ENCODE measurements around the gene ENOX1. TPM values are rescaled to one million over a fixed set of nuclear protein-coding genes. Genes with fewer than 3 reads are reported as not detected.

The ENOX1 gene
- total and polyA plus RNA-seq, 4 experiments from 2014 or later = not detected

DNA sequence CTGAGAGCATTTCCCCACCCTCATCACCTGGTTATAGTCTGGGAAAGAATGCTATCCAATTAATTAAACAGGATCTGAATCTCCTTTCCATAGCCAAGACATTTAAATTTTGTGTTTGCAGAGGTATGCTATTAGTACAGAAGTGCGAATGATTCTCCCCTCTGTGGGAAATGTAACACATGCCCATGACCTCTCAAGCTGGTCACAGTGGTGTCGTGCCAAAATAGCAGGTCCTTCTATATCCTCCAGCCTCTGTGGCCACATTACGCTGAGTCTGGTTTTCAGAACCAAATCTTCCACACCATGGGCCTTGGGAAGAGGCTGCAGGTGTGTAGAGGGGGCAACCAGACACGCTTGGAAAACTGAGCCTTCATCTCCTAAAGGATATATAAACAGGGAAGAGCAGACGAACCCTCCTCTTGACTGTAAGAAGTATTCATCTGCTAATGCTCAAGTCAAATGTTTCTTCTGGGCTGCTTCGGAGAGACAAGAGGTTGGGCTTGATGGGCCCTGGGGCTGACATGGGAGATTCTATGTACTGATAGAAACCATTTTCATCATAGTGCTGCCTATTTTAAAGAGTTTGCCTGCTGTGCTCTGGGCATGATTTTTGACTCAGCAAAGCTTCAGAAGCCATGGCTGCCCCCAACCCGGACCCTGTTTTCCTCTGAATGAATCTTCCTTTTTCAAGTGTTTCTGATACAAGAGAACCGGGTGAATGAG lies 565.7 kb downstream of the ENOX1 start:
- CTCF ChIA-PET (ENCODE audit: partially characterized antibody) = no interaction called here
- POLR2A ChIA-PET (ENCODE audit: partially characterized antibody) = no interaction called here
- Mint-ChIP-seq H3K9me3 (no peaks in the 10 kb centered on the region), H3K27ac (no peak overlapping the region), H3K4me1 (no peaks in the 10 kb centered on the region), H3K4me3 (no peak overlapping the region), H3K36me3 (no peaks in the 10 kb centered on the region), H3K27me3 (peaks cover 2 to 13% of the 10 kb centered on the region in 2 donors)
- DNase-seq = no peak
- Histone ChIP-seq H3K27me3 (ENCODE audit: insufficient read depth, low read length) (no peaks in the 10 kb centered on the region), H3K4me3 (ENCODE audit: low read length in 2 of 2) (no peak overlapping the region), H3K4me1 (ENCODE audit: insufficient read depth, low read length) (no peaks in the 10 kb centered on the region), H3K27ac (ENCODE audit: low read depth, low read length) (no peak overlapping the region), H3K36me3 (ENCODE audit: insufficient read depth, low read length) (no peaks in the 10 kb centered on the region), H3K9me3 (ENCODE audit: control insufficient read depth in 1 of 2, low read length in 2 of 2) (no peaks in the 10 kb centered on the region)
- intact Hi-C loops (cut with micrococcal nuclease) = no loop called here

GRCh38 chr13:43214124-43214523 lies 572.6 kb downstream of the ENOX1 start:
- H3K4me1 Mint-ChIP-seq = no peaks in the 10 kb centered on the region
- H3K9me3 Mint-ChIP-seq = no peaks in the 10 kb centered on the region
- CTCF ChIA-PET (ENCODE audit: partially characterized antibody) = no interaction called here
- H3K27me3 Mint-ChIP-seq = peaks cover 0 to 2% of the 10 kb centered on the region in 2 donors
- H3K36me3 Mint-ChIP-seq = no peaks in the 10 kb centered on the region
- H3K27ac ChIP-seq (ENCODE audit: low read depth, low read length) = no peak overlapping the region
- no peaks in the 10 kb centered on the region for H3K4me1 ChIP-seq (ENCODE audit: insufficient read depth, low read length)
- H3K4me3 Mint-ChIP-seq = no peak overlapping the region
- no peak overlapping the region for H3K27ac Mint-ChIP-seq
- intact Hi-C loops (cut with micrococcal nuclease) = no loop called here
- H3K36me3 ChIP-seq (ENCODE audit: insufficient read depth, low read length) = no peaks in the 10 kb centered on the region
- H3K27me3 ChIP-seq (ENCODE audit: insufficient read depth, low read length) = no peaks in the 10 kb centered on the region
- DNase-seq = no peak
- H3K9me3 ChIP-seq (ENCODE audit: control insufficient read depth in 1 of 2, low read length in 2 of 2) = no peaks in the 10 kb centered on the region
- POLR2A ChIA-PET (ENCODE audit: partially characterized antibody) = no interaction called here
- H3K4me3 ChIP-seq (ENCODE audit: low read length in 2 of 2) = no peak overlapping the region

- Mint-ChIP-seq H3K9me3 (peaks cover 0 to 18% (median 5%) of the 10 kb centered on the region in 8 donors), H3K27ac (no peak overlapping the region), H3K4me1 (no peaks in the 10 kb centered on the region), H3K27me3 (peaks cover 6 to 12% of the 10 kb centered on the region in 2 donors), H3K36me3 (no peaks in the 10 kb centered on the region), H3K4me3 (no peak overlapping the region)
- CTCF ChIA-PET (ENCODE audit: partially characterized antibody) = no interaction called here
- Histone ChIP-seq H3K36me3 (ENCODE audit: insufficient read depth, low read length) (no peaks in the 10 kb centered on the region), H3K9me3 (ENCODE audit: control insufficient read depth in 1 of 2, low read length in 2 of 2) (no peaks in the 10 kb centered on the region), H3K27ac (ENCODE audit: low read depth, low read length) (no peak overlapping the region), H3K27me3 (ENCODE audit: insufficient read depth, low read length) (no peaks in the 10 kb centered on the region), H3K4me3 (ENCODE audit: low read length in 2 of 2) (no peak overlapping the region), H3K4me1 (ENCODE audit: insufficient read depth, low read length) (no peaks in the 10 kb centered on the region)
- DNase-seq = no peak
- intact Hi-C loops (cut with micrococcal nuclease) = no loop called here
- POLR2A ChIA-PET (ENCODE audit: partially characterized antibody) = no interaction called here
These were observed 579.9 kb downstream of the ENOX1 start for GRCh38 chr13:43206838-43207237.

GRCh38 chr13:43205416-43205815 lies 581.4 kb downstream of the ENOX1 start:
- ChIA-PET CTCF (ENCODE audit: partially characterized antibody) (no interaction called here), POLR2A (ENCODE audit: partially characterized antibody) (no interaction called here)
- Mint-ChIP-seq H3K4me3 (no peak overlapping the region), H3K27ac (no peak overlapping the region), H3K4me1 (no peaks in the 10 kb centered on the region), H3K27me3 (peaks cover 6 to 10% of the 10 kb centered on the region in 2 donors), H3K36me3 (no peaks in the 10 kb centered on the region), H3K9me3 (peaks cover 0 to 19% (median 5%) of the 10 kb centered on the region in 8 donors)
- intact Hi-C loops (cut with micrococcal nuclease) = no loop called here
- Histone ChIP-seq H3K36me3 (ENCODE audit: insufficient read depth, low read length) (no peaks in the 10 kb centered on the region), H3K27ac (ENCODE audit: low read depth, low read length) (no peak overlapping the region), H3K4me1 (ENCODE audit: insufficient read depth, low read length) (no peaks in the 10 kb centered on the region), H3K27me3 (ENCODE audit: insufficient read depth, low read length) (no peaks in the 10 kb centered on the region), H3K4me3 (ENCODE audit: low read length in 2 of 2) (no peak overlapping the region), H3K9me3 (ENCODE audit: control insufficient read depth in 1 of 2, low read length in 2 of 2) (no peaks in the 10 kb centered on the region)
- no peak for DNase-seq

DNA sequence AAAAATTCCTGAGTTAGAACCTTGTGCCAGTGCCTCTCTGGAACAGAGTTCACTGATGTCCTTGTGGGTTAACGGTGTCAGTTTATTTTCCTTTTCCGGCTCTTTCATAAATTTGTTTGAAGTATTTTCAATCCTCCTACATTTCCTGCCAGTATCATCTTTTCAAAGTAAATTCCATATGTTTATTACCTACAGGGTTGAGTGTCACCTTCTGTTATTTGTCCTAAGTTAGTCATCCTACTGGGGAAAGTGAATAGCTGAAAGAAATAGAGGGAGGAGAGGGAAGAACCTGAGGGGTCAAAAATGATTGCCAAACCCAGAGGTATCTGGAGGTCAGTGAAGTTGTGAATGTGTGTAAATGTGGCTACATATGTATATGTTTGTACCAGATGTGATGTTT lies 582.2 kb downstream of the ENOX1 start:
- CTCF ChIA-PET (ENCODE audit: partially characterized antibody) = no interaction called here
- Mint-ChIP-seq H3K9me3 (peaks cover 0 to 19% (median 5%) of the 10 kb centered on the region in 8 donors), H3K4me1 (no peaks in the 10 kb centered on the region)

GRCh38 chr13:43203781-43204180 lies 583.0 kb downstream of the ENOX1 start:
- no peaks in the 10 kb centered on the region for H3K27me3 ChIP-seq (ENCODE audit: insufficient read depth, low read length)
- no peaks in the 10 kb centered on the region for H3K4me1 Mint-ChIP-seq
- H3K4me1 ChIP-seq (ENCODE audit: insufficient read depth, low read length) = no peaks in the 10 kb centered on the region
- no peaks in the 10 kb centered on the region for H3K36me3 ChIP-seq (ENCODE audit: insufficient read depth, low read length)
- peaks cover 0 to 19% (median 5%) of the 10 kb centered on the region in 8 donors for H3K9me3 Mint-ChIP-seq
- H3K4me3 Mint-ChIP-seq = no peak overlapping the region
- DNase-seq = no peak
- H3K36me3 Mint-ChIP-seq = no peaks in the 10 kb centered on the region
- CTCF ChIA-PET (ENCODE audit: partially characterized antibody) = no interaction called here
- H3K9me3 ChIP-seq (ENCODE audit: control insufficient read depth in 1 of 2, low read length in 2 of 2) = no peaks in the 10 kb centered on the region
- peaks cover 8 to 10% of the 10 kb centered on the region in 2 donors for H3K27me3 Mint-ChIP-seq
- no peak overlapping the region for H3K27ac Mint-ChIP-seq
- no peak overlapping the region for H3K27ac ChIP-seq (ENCODE audit: low read depth, low read length)
- POLR2A ChIA-PET (ENCODE audit: partially characterized antibody) = no interaction called here
- intact Hi-C loops (cut with micrococcal nuclease) = no loop called here
- no peak overlapping the region for H3K4me3 ChIP-seq (ENCODE audit: low read length in 2 of 2)

More for the DNA sequence above, 582.2 kb downstream of the ENOX1 start:
- POLR2A ChIA-PET (ENCODE audit: partially characterized antibody) = no interaction called here
- Mint-ChIP-seq H3K4me3 (no peak overlapping the region), H3K27ac (no peak overlapping the region), H3K27me3 (peaks cover 6 to 10% of the 10 kb centered on the region in 2 donors), H3K36me3 (no peaks in the 10 kb centered on the region)
- Histone ChIP-seq H3K9me3 (ENCODE audit: control insufficient read depth in 1 of 2, low read length in 2 of 2) (no peaks in the 10 kb centered on the region), H3K27me3 (ENCODE audit: insufficient read depth, low read length) (no peaks in the 10 kb centered on the region), H3K36me3 (ENCODE audit: insufficient read depth, low read length) (no peaks in the 10 kb centered on the region), H3K27ac (ENCODE audit: low read depth, low read length) (no peak overlapping the region), H3K4me1 (ENCODE audit: insufficient read depth, low read length) (no peaks in the 10 kb centered on the region), H3K4me3 (ENCODE audit: low read length in 2 of 2) (no peak overlapping the region)
- intact Hi-C loops (cut with micrococcal nuclease) = no loop called here
- DNase-seq = no peak

DNA sequence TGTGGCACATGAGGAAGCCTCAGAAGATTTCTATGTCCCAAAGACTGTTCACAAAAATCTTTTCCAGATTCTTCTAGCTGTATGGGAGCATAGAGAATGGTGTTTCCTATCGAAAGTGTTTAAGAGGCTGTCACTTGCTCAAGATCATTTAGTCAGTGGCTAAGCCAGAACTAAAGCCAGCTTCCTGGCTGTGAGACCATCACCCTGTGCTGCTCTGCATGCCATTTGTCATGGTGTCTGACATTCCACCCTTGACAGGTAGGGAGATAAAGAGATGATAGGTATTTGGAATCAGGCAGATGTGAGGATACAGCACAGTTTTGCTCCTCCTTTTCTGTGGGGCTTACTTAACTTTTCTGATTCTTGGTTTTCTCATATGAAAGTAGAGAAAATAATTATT lies 586.0 kb downstream of the ENOX1 start:
- no peaks in the 10 kb centered on the region for H3K4me1 Mint-ChIP-seq
- H3K4me3 Mint-ChIP-seq = no peak overlapping the region
- Histone ChIP-seq H3K36me3 (ENCODE audit: insufficient read depth, low read length) (no peaks in the 10 kb centered on the region), H3K27me3 (ENCODE audit: insufficient read depth, low read length) (no peaks in the 10 kb centered on the region), H3K27ac (ENCODE audit: low read depth, low read length) (no peak overlapping the region), H3K4me1 (ENCODE audit: insufficient read depth, low read length) (no peaks in the 10 kb centered on the region), H3K9me3 (ENCODE audit: control insufficient read depth in 1 of 2, low read length in 2 of 2) (no peaks in the 10 kb centered on the region), H3K4me3 (ENCODE audit: low read length in 2 of 2) (no peak overlapping the region)
- ChIA-PET POLR2A (ENCODE audit: partially characterized antibody) (no interaction called here), CTCF (ENCODE audit: partially characterized antibody) (no interaction called here)
- no peaks in the 10 kb centered on the region for H3K36me3 Mint-ChIP-seq
- H3K27ac Mint-ChIP-seq = no peak overlapping the region
- DNase-seq = no peak
- H3K9me3 Mint-ChIP-seq = peaks cover 0 to 19% (median 5%) of the 10 kb centered on the region in 8 donors
- H3K27me3 Mint-ChIP-seq = peaks cover 11 to 14% of the 10 kb centered on the region in 2 donors
- intact Hi-C loops (cut with micrococcal nuclease) = no loop called here

All from CD4-positive, alpha-beta memory T cell (primary cell).